ENCODE results near the gene H2BK1. TPM values are rescaled to one million over a fixed set of nuclear protein-coding genes. Genes with fewer than 3 reads are reported as not detected.

Gene H2BK1
- total RNA-seq: not detected

GRCh38 chr7:151210087-151210854 is at the start of gene H2BK1:
Gene H2BK1 (minus strand): TSS chr7:151210488. CDS start chr7:151210318, 170 bp downstream.

DNA sequence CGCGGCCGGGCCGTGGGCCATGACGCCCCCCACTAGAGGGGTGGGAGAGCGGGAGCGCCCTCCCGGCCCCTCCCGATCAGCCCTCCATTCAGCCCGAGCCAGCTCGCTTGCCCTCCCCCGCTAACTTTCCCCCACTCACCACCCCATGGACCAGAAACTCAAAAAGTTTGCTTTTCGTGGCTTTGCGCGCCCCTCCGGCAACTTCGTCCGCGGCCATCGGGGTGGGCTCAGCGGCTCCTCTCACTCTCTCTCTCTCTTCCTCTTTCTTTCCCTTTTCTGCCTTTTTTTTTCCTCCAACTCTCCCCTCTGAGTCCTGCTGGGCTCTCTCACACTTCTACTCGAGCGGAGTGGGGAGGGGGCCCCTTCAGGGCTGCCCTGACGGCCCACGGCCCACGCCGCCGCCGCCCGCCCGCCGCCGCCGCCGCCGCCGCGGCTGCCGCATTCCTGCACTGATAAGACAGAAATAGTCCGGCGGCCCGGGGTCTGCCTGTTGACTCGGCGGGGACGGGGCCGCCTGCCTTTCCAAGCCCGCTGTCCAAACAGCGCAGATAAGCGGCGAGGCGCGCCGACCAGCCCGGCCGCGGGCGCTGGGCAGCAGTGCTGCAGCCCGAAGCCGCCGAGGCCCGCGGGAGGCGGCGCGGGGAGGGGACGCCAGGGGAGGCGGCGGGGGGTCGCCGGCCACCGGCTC is 38.2 kb upstream of the H2BK1 start, which contains the start of gene SMARCD3:
Gene SMARCD3 (minus strand): TSS at position 349 of the 688 bp plus-strand sequence. CDS start 132 bp downstream, at position 217.

GRCh38 chr7:151232091-151232916 is 22.0 kb upstream of the H2BK1 start, which contains the start of gene CHPF2:
Gene CHPF2 (plus strand): TSS chr7:151232483. CDS start chr7:151234012, 1,529 bp downstream.

GRCh38 chr7:151226875-151227782 is 16.8 kb upstream of the H2BK1 start, which contains the start of gene ABCF2:
Gene ABCF2 (minus strand): TSS chr7:151227205. CDS start chr7:151226458, 747 bp downstream.

DNA sequence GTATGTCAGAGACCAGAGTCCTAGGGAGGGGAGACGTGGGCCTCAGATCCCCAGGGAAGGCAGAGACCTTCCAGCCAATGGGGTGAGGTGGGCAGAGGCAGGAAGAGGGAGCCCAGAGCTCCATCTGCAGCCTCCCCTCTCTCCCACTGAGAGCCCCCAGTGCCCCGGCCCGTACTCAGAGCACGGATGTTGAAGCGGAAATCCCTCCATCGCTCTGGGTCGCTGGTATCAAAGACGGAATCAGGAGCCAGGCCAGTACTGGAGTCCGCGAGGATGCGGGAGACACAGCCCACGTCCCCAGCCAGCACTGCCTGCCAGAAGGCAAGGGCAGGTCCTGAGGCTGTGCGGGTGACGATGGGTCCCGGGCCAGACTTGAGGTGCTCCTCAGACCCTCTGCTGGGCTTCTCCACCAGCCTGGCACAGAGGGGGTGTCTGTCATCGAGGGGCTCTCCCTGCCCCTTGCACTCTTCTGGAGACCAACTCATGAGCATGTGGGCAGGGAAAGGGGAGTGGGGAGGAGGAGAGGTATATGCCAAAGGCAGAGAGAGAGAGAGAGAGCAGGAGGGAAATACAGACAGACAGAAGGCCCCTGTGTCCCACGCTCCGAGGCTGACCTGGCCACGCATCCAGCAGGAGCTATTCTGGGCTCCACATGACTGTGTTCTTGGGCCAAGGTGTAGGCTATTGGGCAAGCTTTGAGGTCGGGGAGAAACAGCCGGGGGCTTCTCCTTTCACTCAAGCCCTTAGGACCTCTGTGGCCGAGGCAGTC is 23.5 kb downstream of the H2BK1 start, which contains the start of gene ASB10:
Gene ASB10 (minus strand): TSS at position 611 of the 769 bp plus-strand sequence. CDS start 120 bp downstream, at position 491.

DNA sequence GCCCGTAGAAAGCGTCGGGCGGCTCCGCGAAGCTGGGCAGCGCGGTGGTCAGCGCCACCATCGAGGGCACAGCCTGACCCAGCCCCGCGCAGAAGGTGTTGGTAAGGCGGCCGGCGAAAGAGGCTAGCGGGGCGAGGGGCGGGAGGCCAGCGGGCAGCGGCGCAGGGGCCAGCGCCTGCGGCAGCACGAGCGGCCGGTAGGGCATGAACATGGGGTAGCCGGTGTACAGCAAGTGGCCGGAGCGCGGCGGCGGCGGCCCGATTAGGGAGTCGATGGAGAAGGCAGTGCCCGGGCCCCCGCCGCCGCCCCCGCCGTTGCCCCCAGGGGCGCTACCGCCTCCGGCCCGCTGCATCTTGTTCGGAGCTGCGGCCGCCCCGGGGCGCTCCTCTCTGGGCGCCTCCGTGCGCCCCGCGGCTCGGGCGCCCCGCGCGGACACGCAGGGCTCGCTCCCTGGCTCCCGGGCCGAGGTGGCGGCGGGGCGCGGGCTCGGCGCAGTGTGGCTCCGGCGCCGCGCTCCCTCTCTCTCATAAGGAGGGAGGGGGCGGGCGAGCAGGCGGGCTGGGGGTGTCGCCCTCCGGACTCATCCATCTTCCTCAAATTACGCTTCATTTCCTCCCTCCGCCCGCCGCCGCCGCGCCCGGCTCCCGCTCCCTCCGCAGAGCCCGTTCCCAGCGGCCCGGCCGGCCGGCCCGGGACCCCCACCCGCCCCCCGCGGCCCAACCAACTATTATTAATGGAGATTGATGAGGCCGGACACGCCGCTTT is 42.9 kb downstream of the H2BK1 start, which contains the start of gene GBX1:
Gene GBX1 (minus strand): TSS at position 498 of the 765 bp plus-strand sequence. CDS start 146 bp downstream, at position 352.

Other genes with a start within 250 kb of the H2BK1 start
- gene KCNH2, start 232.2 kb downstream of the H2BK1 start, total RNA-seq: 14.4 TPM
- 22.5 TPM for gene NOS3, start 219.5 kb downstream of the H2BK1 start, total RNA-seq
- gene ATG9B, start 186.0 kb downstream of the H2BK1 start, total RNA-seq: 0.70 TPM
- 24.6 TPM for gene ABCB8, start 182.0 kb downstream of the H2BK1 start, total RNA-seq
- gene ASIC3, start 162.0 kb downstream of the H2BK1 start, total RNA-seq: 0.76 TPM
- 13.3 TPM for gene CDK5, start 152.6 kb downstream of the H2BK1 start, total RNA-seq
- 110 TPM for gene SLC4A2, start 150.9 kb downstream of the H2BK1 start, total RNA-seq
- gene FASTK, start 129.7 kb downstream of the H2BK1 start, total RNA-seq: 64.4 TPM
- 25.7 TPM for gene TMUB1, start 127.0 kb downstream of the H2BK1 start, total RNA-seq
- 48.6 TPM for gene AGAP3, start 124.0 kb downstream of the H2BK1 start, total RNA-seq
- 0.64 TPM for gene GBX1, start 42.8 kb downstream of the H2BK1 start, total RNA-seq
- 3.4 TPM for gene ASB10, start 23.2 kb downstream of the H2BK1 start, total RNA-seq
- 22.3 TPM for gene ABCF2, start 16.7 kb upstream of the H2BK1 start, total RNA-seq
- 29.1 TPM for gene CHPF2, start 22.0 kb upstream of the H2BK1 start, total RNA-seq
- 50.2 TPM for gene SMARCD3, start 38.2 kb upstream of the H2BK1 start, total RNA-seq
- gene NUB1, start 131.3 kb upstream of the H2BK1 start, total RNA-seq: 37.1 TPM
- 93.8 TPM for gene WDR86, start 199.6 kb upstream of the H2BK1 start, total RNA-seq
- gene CRYGN, start 229.7 kb upstream of the H2BK1 start, total RNA-seq: 1.2 TPM

Data from metanephros (tissue), 1 donor.